HepG2 (cell line): Measurements from ENCODE around the gene RARA. TPM values are rescaled to one million over a fixed set of nuclear protein-coding genes. Genes with fewer than 3 reads are reported as not detected.

Experiments used
- E2F2 ChIP-seq: sonication (generic); formaldehyde crosslinking; IDR thresholded peaks from 2 replicates; pipeline ENCODE4 v1.4.0; 2020; ENCODE audit warnings: missing genetic modification reagents, borderline replicate concordance
- HOXD1 ChIP-seq: sonication (generic); formaldehyde crosslinking; IDR thresholded peaks from 2 replicates; pipeline ENCODE4 v1.5.0; 2020; ENCODE audit warnings: missing genetic modification reagents
- PHB2 ChIP-seq: fragments of 450-650 bp; IDR thresholded peaks from 2 replicates; pipeline ENCODE4 v1.6.1; 2018; ENCODE audit not compliant: partially characterized antibody
- REL ChIP-seq: sonication (generic); formaldehyde crosslinking; conservative IDR thresholded peaks from 2 replicates; pipeline ENCODE4 v1.8.0; 2022; ENCODE audit warnings: mild to moderate bottlenecking, missing genetic modification reagents, moderate library complexity
- STAG1 ChIP-seq: sonication (generic); formaldehyde crosslinking; IDR thresholded peaks from 2 replicates; pipeline ENCODE4 v1.4.0; 2020; ENCODE audit warnings: missing genetic modification reagents
- TARDBP ChIP-seq: sonication (generic); formaldehyde crosslinking; IDR thresholded peaks from 2 replicates; pipeline ENCODE4 v1.8.0; 2022; ENCODE audit warnings: mild to moderate bottlenecking, missing genetic modification reagents
- TBX2 ChIP-seq: sonication (generic); formaldehyde crosslinking; IDR thresholded peaks from 2 replicates; pipeline ENCODE4 v1.5.0; 2020; ENCODE audit warnings: missing genetic modification reagents, mild to moderate bottlenecking, borderline replicate concordance
- TRAFD1 ChIP-seq: sonication (generic); formaldehyde crosslinking; IDR thresholded peaks from 2 replicates; pipeline ENCODE4 v1.5.1; 2020; ENCODE audit warnings: missing genetic modification reagents, mild to moderate bottlenecking, borderline replicate concordance
- YEATS2 ChIP-seq: sonication (generic); formaldehyde crosslinking; IDR thresholded peaks from 2 replicates; pipeline ENCODE4 v1.4.0; 2020; ENCODE audit warnings: missing genetic modification reagents, borderline replicate concordance
- ZBED4 ChIP-seq: sonication (generic); formaldehyde crosslinking; IDR thresholded peaks from 2 replicates; pipeline ENCODE4 v1.4.0; 2020; ENCODE audit warnings: missing genetic modification reagents, borderline replicate concordance
- ZBTB26 ChIP-seq: IDR thresholded peaks from 2 replicates; pipeline ENCODE4 v1.6.1; 2016; ENCODE audit warnings: missing compliant biosample characterization, missing genetic modification reagents, borderline replicate concordance
- ZBTB42 ChIP-seq: sonication (generic); formaldehyde crosslinking; IDR thresholded peaks from 2 replicates; pipeline ENCODE4 v1.5.0; 2020; ENCODE audit warnings: mild to moderate bottlenecking, missing genetic modification reagents
- ZBTB7B ChIP-seq: sonication (generic); formaldehyde crosslinking; IDR thresholded peaks from 2 replicates; pipeline ENCODE4 v1.4.0; 2020; ENCODE audit warnings: missing genetic modification reagents
- ZMYM4 ChIP-seq: sonication (generic); formaldehyde crosslinking; IDR thresholded peaks from 2 replicates; pipeline ENCODE4 v1.8.1; 2023; ENCODE audit warnings: mild to moderate bottlenecking, missing genetic modification reagents
- ZNF292 ChIP-seq: sonication (generic); formaldehyde crosslinking; IDR thresholded peaks from 2 replicates; pipeline ENCODE4 v1.8.1; 2022; ENCODE audit warnings: mild to moderate bottlenecking, low read depth, missing genetic modification reagents, borderline replicate concordance
- ZNF362 ChIP-seq: sonication (generic); formaldehyde crosslinking; IDR thresholded peaks from 2 replicates; pipeline ENCODE4 v1.4.0; 2020; ENCODE audit warnings: missing genetic modification reagents, mild to moderate bottlenecking, borderline replicate concordance
- ZNF777 ChIP-seq: sonication (generic); formaldehyde crosslinking; IDR thresholded peaks from 2 replicates; pipeline ENCODE4 v1.4.0; 2020; ENCODE audit warnings: missing genetic modification reagents
- ZSCAN25 ChIP-seq: sonication (generic); formaldehyde crosslinking; IDR thresholded peaks from 2 replicates; pipeline ENCODE4 v1.8.0; 2022; ENCODE audit warnings: mild to moderate bottlenecking, missing genetic modification reagents
- polyA plus RNA-seq, 8 experiments: library from polyadenylated mRNA; depleted of rRNA in 3 of 8; stranded (reverse) in 7 of 8; unstranded in 1 of 8; fragments of >200 nt; fragmentation: Illumina TruSeq in 4 of 8; extraction: Trizol in 4 of 8; gene quantifications; 2 replicates each; pipeline versions ENCODE4 v1.2.1 to v1.2.3, GENCODE V29; 2011 to 2016; ENCODE audit warnings: low read depth in 4 of 8, missing spikeins in 1 of 8, mixed read lengths in 1 of 8; ENCODE audit not compliant: insufficient read depth in 1 of 8
- total RNA-seq, 5 experiments: library from RNA; depleted of rRNA; stranded (reverse); fragments of >200 nt; fragmentation: Illumina TruSeq; extraction: Trizol; gene quantifications; 2 replicates each; pipeline ENCODE4 v1.2.3, GENCODE V29; 2016; ENCODE audit warnings: low read depth in 1 of 5

RARA gene
- total and polyA plus RNA-seq, 2 of the 13 experiments (the other 11 are each of a cell fraction or from before 2014, with no cell fraction given), result 6.4 to 8.6 TPM

- TF ChIP-seq ZBED4 (CRISPR knock-in tag), result peak; percentile 49; the same call in 1 of the 2 replicates
- peak; percentile 52; the same call in 1 of the 2 replicates for TF ChIP-seq TBX2
- no peak for TF ChIP-seq PHB2
- TF ChIP-seq ZNF362, result peak; percentile 28; the same call in 1 of the 2 replicates
- TF ChIP-seq STAG1 (CRISPR knock-in tag), result no peak
- no peak for TF ChIP-seq REL (CRISPR knock-in tag)
- TF ChIP-seq ZBTB42, result peak; percentile 63; the same call in 1 of the 2 replicates
- 0 out of 2 replicates have a peak, but pooled peaks have one; percentile 30 for TF ChIP-seq ZNF777 (CRISPR knock-in tag)
- 0 out of 2 replicates have a peak, but pooled peaks have one; percentile 25 for TF ChIP-seq ZBTB7B (CRISPR knock-in tag)
- peak; percentile 82; the same call in 1 of the 2 replicates for TF ChIP-seq HOXD1 (CRISPR knock-in tag)
- TF ChIP-seq E2F2, result no peak
- TF ChIP-seq TARDBP (CRISPR knock-in tag), result peak; percentile 62; the same call in 1 of the 2 replicates
- peak; percentile 30; the same call in 1 of the 2 replicates for TF ChIP-seq ZBTB26
- TF ChIP-seq ZSCAN25 (CRISPR knock-in tag), result peak; percentile 97
- no peak for TF ChIP-seq YEATS2 (CRISPR knock-in tag)
- TF ChIP-seq TRAFD1 (CRISPR knock-in tag), result 0 out of 2 replicates have a peak, but pooled peaks have one; percentile 9
- peak; percentile 77 for TF ChIP-seq ZNF292
- peak; percentile 30 for TF ChIP-seq ZMYM4 (CRISPR knock-in tag)
Measured at GRCh38 chr17:40309031-40309948, at the start of gene RARA (continued).
